ENCODE results near the gene MYL6.

- TF ChIP-seq POLR2A (IDR thresholded peaks at IDR 0.05) (no peak), CTCF (IDR thresholded peaks at IDR 0.05 in 8 of 11, conservative IDR thresholded peaks at IDR 0.05 in 3 of 11) (no peak)
Observed at GRCh38 chr12:56137853-56138571, 20.1 kb upstream of the MYL6 start.
